ENCODE results near the gene CPNE6. TPM values are rescaled to one million over a fixed set of nuclear protein-coding genes. Genes with fewer than 3 reads are reported as not detected.

Gene CPNE6
- total and polyA plus RNA-seq, 2 of the 13 experiments (the other 11 are each of a cell fraction or from before 2014, with no cell fraction given) = not detected

DNA sequence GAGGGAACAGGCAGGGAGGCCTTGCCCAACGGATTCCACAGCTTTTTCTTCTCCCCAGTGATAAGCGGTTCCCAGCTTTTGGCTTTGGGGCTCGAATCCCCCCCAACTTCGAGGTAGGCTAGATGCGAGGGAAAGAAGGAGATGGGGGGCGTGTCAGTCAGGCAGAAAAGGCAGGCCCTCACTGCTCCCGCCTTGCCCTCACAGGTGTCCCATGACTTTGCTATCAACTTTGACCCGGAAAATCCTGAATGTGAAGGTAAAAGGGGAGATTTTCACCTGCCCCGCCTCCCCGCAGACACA is 4.9 kb downstream of the CPNE6 start:
- Histone ChIP-seq H3K4me1 (ENCODE audit: insufficient read depth, low read length) (peaks cover 37% of the 10 kb centered on the region), H3K27me3 (ENCODE audit: control insufficient read depth in 1 of 2, insufficient read depth in 2 of 2, low read length in 2 of 2) (peaks cover 15 to 65% of the 10 kb centered on the region in 2 experiments), H4K20me1 (ENCODE audit: insufficient read depth, low read length) (no peaks in the 10 kb centered on the region), H3K4me2 (ENCODE audit: low read depth, low read length) (no peak overlapping the region), H3K27ac (ENCODE audit: extremely low read length, insufficient read depth, low read length) (no peak overlapping the region), H3K36me3 (replicated peaks in 1 of 2; ENCODE audit: control insufficient read depth in 1 of 2, insufficient read depth in 2 of 2, low read length in 2 of 2) (no peaks in the 10 kb centered on the region), H3K9me3 (ENCODE audit: low read length) (no peaks in the 10 kb centered on the region), H2AFZ (ENCODE audit: low read length) (no peak overlapping the region), H3K4me3 (replicated peaks in 1 of 3; ENCODE audit: insufficient read depth in 1 of 3, low read depth in 2 of 3, low read length in 3 of 3) (no peak overlapping the region), H3K9ac (ENCODE audit: insufficient read depth, low read depth, low read length) (no peak overlapping the region), H3K79me2 (ENCODE audit: insufficient read depth, low read length) (no peaks in the 10 kb centered on the region)
- BruUV-seq (replicated peaks) = no TSS peak
- no peak for ATAC-seq
- no peak for DNase-seq (ENCODE audit: low spot score)
- in situ Hi-C loops (cut with HindIII; ENCODE audit: extremely low pct_ligation_motif_present, low pct_unique_long_range_greater_than_20kb) (no loop called here), intact Hi-C loops (cut with micrococcal nuclease; ENCODE audit: unreplicated experiment) (no loop called here)
- 32% methylated on average over 10 of the region's 10 CpGs for WGBS (ENCODE audit: low lambda C conversion rate)
- no peak for FAIRE-seq
- POLR2A ChIA-PET = interaction anchor here (2.7 to 8.3 kb wide), 2 partner anchors 18 to 19 kb away, joined by 15 to 68 read pairs; partner anchors contain the start of gene PCK2
- CTCF ChIA-PET (ENCODE audit: low intra/inter-chr PET ratio, low total read pairs) = no interaction called here
- TF ChIP-seq, protein P1, sequence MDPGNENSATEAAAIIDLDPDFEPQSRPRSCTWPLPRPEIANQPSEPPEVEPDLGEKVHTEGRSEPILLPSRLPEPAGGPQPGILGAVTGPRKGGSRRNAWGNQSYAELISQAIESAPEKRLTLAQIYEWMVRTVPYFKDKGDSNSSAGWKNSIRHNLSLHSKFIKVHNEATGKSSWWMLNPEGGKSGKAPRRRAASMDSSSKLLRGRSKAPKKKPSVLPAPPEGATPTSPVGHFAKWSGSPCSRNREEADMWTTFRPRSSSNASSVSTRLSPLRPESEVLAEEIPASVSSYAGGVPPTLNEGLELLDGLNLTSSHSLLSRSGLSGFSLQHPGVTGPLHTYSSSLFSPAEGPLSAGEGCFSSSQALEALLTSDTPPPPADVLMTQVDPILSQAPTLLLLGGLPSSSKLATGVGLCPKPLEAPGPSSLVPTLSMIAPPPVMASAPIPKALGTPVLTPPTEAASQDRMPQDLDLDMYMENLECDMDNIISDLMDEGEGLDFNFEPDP (CRISPR knock-in tag; conservative IDR thresholded peaks at IDR 0.05) = 0 out of 2 replicates have a peak, but pooled peaks have one; percentile 11
- TF ChIP-seq ELF1 (CRISPR knock-in tag; IDR thresholded peaks at IDR 0.05) = no peak
- no peak for TF ChIP-seq ATM (IDR thresholded peaks at IDR 0.05; ENCODE audit: borderline replicate concordance)
- TF ChIP-seq MBD4 (IDR thresholded peaks at IDR 0.05; ENCODE audit: borderline replicate concordance, low read length) = no peak
- 0 out of 2 replicates have a peak, but pooled peaks have one; percentile 3 for TF ChIP-seq HES4 (CRISPR knock-in tag; IDR thresholded peaks at IDR 0.05; ENCODE audit: borderline replicate concordance)
- no peak for TF ChIP-seq GABPA (IDR thresholded peaks at IDR 0.05; ENCODE audit: low read depth, low read length)
- TF ChIP-seq GABPA (CRISPR knock-in tag; IDR thresholded peaks at IDR 0.05; ENCODE audit: low read depth) = 0 out of 2 replicates have a peak, but pooled peaks have one; percentile 39
- TF ChIP-seq, protein P2, sequence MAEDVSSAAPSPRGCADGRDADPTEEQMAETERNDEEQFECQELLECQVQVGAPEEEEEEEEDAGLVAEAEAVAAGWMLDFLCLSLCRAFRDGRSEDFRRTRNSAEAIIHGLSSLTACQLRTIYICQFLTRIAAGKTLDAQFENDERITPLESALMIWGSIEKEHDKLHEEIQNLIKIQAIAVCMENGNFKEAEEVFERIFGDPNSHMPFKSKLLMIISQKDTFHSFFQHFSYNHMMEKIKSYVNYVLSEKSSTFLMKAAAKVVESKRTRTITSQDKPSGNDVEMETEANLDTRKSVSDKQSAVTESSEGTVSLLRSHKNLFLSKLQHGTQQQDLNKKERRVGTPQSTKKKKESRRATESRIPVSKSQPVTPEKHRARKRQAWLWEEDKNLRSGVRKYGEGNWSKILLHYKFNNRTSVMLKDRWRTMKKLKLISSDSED (CRISPR knock-in tag; IDR thresholded peaks at IDR 0.05) = peak; percentile 54; the same call in 1 of the 2 replicates
- TF ChIP-seq NR2C2 (CRISPR knock-in tag; IDR thresholded peaks at IDR 0.05; ENCODE audit: borderline replicate concordance) = peak; percentile 66
- TF ChIP-seq, protein P3, sequence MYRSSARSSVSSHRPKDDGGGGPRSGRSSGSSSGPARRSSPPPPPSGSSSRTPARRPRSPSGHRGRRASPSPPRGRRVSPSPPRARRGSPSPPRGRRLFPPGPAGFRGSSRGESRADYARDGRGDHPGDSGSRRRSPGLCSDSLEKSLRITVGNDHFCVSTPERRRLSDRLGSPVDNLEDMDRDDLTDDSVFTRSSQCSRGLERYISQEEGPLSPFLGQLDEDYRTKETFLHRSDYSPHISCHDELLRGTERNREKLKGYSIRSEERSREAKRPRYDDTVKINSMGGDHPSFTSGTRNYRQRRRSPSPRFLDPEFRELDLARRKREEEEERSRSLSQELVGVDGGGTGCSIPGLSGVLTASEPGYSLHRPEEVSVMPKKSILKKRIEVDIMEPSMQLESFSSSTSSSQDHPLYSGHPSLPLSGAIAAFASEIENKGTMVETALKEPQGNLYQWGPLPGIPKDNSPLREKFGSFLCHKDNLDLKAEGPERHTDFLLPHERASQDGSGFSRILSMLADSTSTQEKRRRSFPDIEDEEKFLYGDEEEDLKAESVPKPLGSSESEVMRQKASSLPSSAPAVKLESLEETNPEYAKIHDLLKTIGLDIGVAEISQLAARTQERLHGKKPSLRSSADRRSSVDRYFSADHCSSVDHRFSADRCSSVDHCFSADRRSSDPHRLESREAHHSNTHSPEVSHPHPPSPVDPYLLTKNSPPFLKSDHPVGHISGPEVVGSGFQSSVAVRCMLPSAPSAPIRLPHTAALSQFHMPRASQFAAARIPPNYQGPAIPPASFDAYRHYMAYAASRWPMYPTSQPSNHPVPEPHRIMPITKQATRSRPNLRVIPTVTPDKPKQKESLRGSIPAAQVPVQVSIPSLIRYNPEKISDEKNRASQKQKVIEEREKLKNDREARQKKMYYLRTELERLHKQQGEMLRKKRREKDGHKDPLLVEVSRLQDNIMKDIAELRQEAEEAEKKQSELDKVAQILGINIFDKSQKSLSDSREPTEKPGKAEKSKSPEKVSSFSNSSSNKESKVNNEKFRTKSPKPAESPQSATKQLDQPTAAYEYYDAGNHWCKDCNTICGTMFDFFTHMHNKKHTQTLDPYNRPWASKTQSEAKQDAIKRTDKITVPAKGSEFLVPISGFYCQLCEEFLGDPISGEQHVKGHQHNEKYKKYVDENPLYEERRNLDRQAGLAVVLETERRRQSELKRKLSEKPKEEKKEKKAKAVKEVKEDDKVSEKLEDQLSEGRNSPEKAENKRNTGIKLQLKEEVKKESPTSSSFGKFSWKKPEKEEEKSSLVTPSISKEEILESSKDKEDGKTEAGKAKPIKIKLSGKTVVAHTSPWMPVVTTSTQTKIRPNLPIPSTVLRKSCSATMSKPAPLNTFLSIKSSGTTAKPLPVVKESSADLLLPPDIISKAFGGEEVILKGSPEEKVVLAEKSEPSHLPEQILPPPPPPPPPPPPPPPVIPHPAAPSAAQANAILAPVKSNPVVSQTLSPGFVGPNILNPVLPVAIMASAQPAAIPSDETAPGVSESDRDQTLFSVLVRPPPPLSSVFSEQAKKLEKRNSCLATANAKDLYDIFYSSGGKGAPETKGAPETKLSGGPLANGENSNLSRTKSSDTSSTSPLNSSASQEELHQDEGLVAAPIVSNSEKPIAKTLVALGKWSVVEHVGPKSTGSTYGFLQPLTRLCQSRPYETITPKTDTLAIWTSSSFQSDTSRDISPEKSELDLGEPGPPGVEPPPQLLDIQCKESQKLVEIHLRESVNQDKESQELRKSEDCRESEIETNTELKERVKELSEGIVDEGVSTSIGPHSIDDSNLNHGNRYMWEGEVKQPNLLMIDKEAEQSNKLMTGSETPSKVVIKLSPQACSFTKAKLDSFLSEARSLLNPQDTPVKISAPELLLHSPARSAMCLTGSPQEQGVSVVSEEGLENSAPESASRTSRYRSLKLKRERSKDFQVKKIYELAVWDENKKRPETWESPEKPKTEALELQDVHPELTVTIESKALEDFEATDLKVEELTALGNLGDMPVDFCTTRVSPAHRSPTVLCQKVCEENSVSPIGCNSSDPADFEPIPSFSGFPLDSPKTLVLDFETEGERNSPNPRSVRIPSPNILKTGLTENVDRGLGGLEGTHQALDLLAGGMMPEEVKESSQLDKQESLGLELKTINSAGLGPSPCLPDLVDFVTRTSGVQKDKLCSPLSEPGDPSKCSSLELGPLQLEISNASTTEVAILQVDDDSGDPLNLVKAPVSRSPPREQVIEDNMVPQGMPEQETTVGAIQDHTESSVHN (CRISPR knock-in tag; IDR thresholded peaks at IDR 0.05) = 0 out of 2 replicates have a peak, but pooled peaks have one; percentile 31
- no peak for TF ChIP-seq SP4 (CRISPR knock-in tag; IDR thresholded peaks at IDR 0.05)
- TF ChIP-seq ZNF253 (CRISPR knock-in tag; IDR thresholded peaks at IDR 0.05; ENCODE audit: borderline replicate concordance) = peak; percentile 68; the same call in 1 of the 2 replicates

Data from HepG2 (cell line).